HepG2 (cell line): ENCODE results near the gene FAF1. TPM values are rescaled to one million over a fixed set of nuclear protein-coding genes. Genes with fewer than 3 reads are reported as not detected.

Source experiments
- ATAC-seq: fragments of 200-7000 bp; cut with Tn5 transposase; 3 replicates; pipeline ENCODE4 v1.9.1; 2020; ENCODE audit warnings: mild to moderate bottlenecking, moderate library complexity
- BruUV-seq: library from RNA; stranded (reverse); fragments of 400-500 nt; replicated peaks from 2 replicates; lab custom pipeline; 2021; lab: Mats Ljungman, UMichigan
- CTCF ChIA-PET: fragments of 300-600 bp; formaldehyde crosslinking; extraction: SDS; loops from one replicate; lab custom pipeline; 2021; ENCODE audit warnings: low total read pairs, inconsistent platforms, low intra/inter-chr PET ratio; lab: Yijun Ruan, JAX
- POLR2A ChIA-PET: fragments of 350-600 bp; sonication (Branson Sonifier 250); formaldehyde crosslinking; loops from one replicate; lab custom pipeline; 2020; ENCODE audit warnings: antibody characterized with exemption, inconsistent platforms; lab: Yijun Ruan, JAX
- DNase-seq: peaks from one replicate; pipeline ENCODE4 v3.0.0-alpha.2; 2015; ENCODE audit warnings: low spot score
- FAIRE-seq: peaks from 3 replicates; lab custom pipeline; 2011; peaks lifted over from hg19 to GRCh38; lab: Jason Lieb, UNC
- H2AFZ ChIP-seq: one replicate; pipeline ENCODE4 v1.6.1; 2011; ENCODE audit warnings: low read length, inconsistent platforms
- H3K27ac ChIP-seq: fragments of 300-600 bp; 3 replicates; pipeline ENCODE4 v1.8.0; 2011; ENCODE audit warnings: mixed run types, mild to moderate bottlenecking, mixed read lengths, low read length, inconsistent platforms; ENCODE audit not compliant: insufficient read depth; ENCODE audit errors: extremely low read length
- H3K27me3 ChIP-seq, 2 experiments: fragments of 200-600 bp in 1 of 2; 2 replicates in 1 of 2; 3 replicates in 1 of 2; pipeline versions ENCODE4 v1.6.0 to v1.8.0; 2011; ENCODE audit warnings: low read length in 2 of 2, mild to moderate bottlenecking in 2 of 2, moderate library complexity in 2 of 2, inconsistent platforms in 1 of 2; ENCODE audit not compliant: insufficient read depth in 2 of 2, control insufficient read depth in 1 of 2
- H3K36me3 ChIP-seq, 2 experiments: fragments of 200-600 bp in 1 of 2; replicated peaks in 1 of 2; 2 replicates in 1 of 2; 3 replicates in 1 of 2; pipeline versions ENCODE4 v1.5.1 to v1.8.0; 2011; ENCODE audit warnings: low read length in 2 of 2, inconsistent platforms in 1 of 2; ENCODE audit not compliant: insufficient read depth in 2 of 2, control insufficient read depth in 1 of 2
- H3K4me1 ChIP-seq: 2 replicates; pipeline ENCODE4 v1.5.1; 2012; ENCODE audit warnings: low read length, inconsistent platforms; ENCODE audit not compliant: insufficient read depth
- H3K4me2 ChIP-seq: 2 replicates; pipeline ENCODE4 v1.6.0; 2011; ENCODE audit warnings: low read depth, low read length, inconsistent platforms
- H3K4me3 ChIP-seq, 3 experiments: fragments of 200-600 bp in 1 of 3; sonication (generic), shearing (Covaris generic) in 1 of 3; replicated peaks in 1 of 3; 2 replicates each; pipeline ENCODE4 v1.5.1; 2011 to 2016; ENCODE audit warnings: low read length in 3 of 3, inconsistent platforms in 2 of 3, low read depth in 2 of 3, mild to moderate bottlenecking in 2 of 3, control low read depth in 1 of 3, mixed read lengths in 1 of 3; ENCODE audit not compliant: insufficient read depth in 1 of 3
- H3K79me2 ChIP-seq: one replicate; pipeline ENCODE4 v1.6.1; 2011; ENCODE audit warnings: low read length, inconsistent platforms; ENCODE audit not compliant: insufficient read depth
- H3K9ac ChIP-seq: 2 replicates; pipeline ENCODE4 v1.6.0; 2011; ENCODE audit warnings: mild to moderate bottlenecking, low read depth, low read length, inconsistent platforms; ENCODE audit not compliant: insufficient read depth
- H3K9me3 ChIP-seq: 2 replicates; pipeline ENCODE4 v1.5.1; 2012; ENCODE audit warnings: mild to moderate bottlenecking, low read length
- H4K20me1 ChIP-seq: 2 replicates; pipeline ENCODE4 v1.6.0; 2011; ENCODE audit warnings: inconsistent platforms, mild to moderate bottlenecking, low read length, moderate library complexity; ENCODE audit not compliant: insufficient read depth
- EED ChIP-seq: sonication (generic); formaldehyde crosslinking; IDR thresholded peaks from 2 replicates; pipeline ENCODE4 v1.5.0; 2020; ENCODE audit warnings: mild to moderate bottlenecking, missing genetic modification reagents
- FOXJ3 ChIP-seq: sonication (generic); formaldehyde crosslinking; IDR thresholded peaks from 2 replicates; pipeline ENCODE4 v1.4.0; 2020; ENCODE audit warnings: missing genetic modification reagents, mild to moderate bottlenecking, borderline replicate concordance
- NFATC3 ChIP-seq: sonication (generic); formaldehyde crosslinking; IDR thresholded peaks from 2 replicates; pipeline ENCODE4 v1.5.1; 2020; ENCODE audit warnings: mild to moderate bottlenecking, missing genetic modification reagents
- SMARCE1 ChIP-seq: fragments of 450-650 bp; IDR thresholded peaks from 2 replicates; pipeline ENCODE4 v1.6.1; 2017; ENCODE audit warnings: borderline replicate concordance
- STAG1 ChIP-seq: sonication (generic); formaldehyde crosslinking; IDR thresholded peaks from 2 replicates; pipeline ENCODE4 v1.4.0; 2020; ENCODE audit warnings: missing genetic modification reagents
- U2AF2 ChIP-seq: fragments of 200-400 bp; formaldehyde crosslinking; IDR thresholded peaks from 2 replicates; pipeline ENCODE4 v1.6.1; 2017; ENCODE audit warnings: low read depth, mild to moderate bottlenecking, low read length
- ZBTB7A ChIP-seq: sonication (generic); formaldehyde crosslinking; IDR thresholded peaks from 2 replicates; pipeline ENCODE4 v1.8.0; 2022; ENCODE audit warnings: mild to moderate bottlenecking, missing genetic modification reagents
- ZNF260 ChIP-seq: sonication (generic); formaldehyde crosslinking; IDR thresholded peaks from 2 replicates; pipeline ENCODE4 v1.4.0; 2020; ENCODE audit warnings: missing genetic modification reagents, low read depth, mild to moderate bottlenecking, borderline replicate concordance
- ZNF296 ChIP-seq: sonication (generic); formaldehyde crosslinking; conservative IDR thresholded peaks from 2 replicates; pipeline ENCODE4 v1.5.0; 2020; ENCODE audit warnings: mild to moderate bottlenecking, missing genetic modification reagents
- ZNF609 ChIP-seq: sonication (generic); formaldehyde crosslinking; IDR thresholded peaks from 2 replicates; pipeline ENCODE4 v1.4.0; 2020; ENCODE audit warnings: mild to moderate bottlenecking, missing genetic modification reagents, borderline replicate concordance
- WGBS: methylation state at CpG from one replicate; pipeline ENCODE4 v1.1.6; 2017; ENCODE audit warnings: low lambda C conversion rate; 5-methylcytosine and 5-hydroxymethylcytosine counted together
- in situ Hi-C: cut with HindIII; loops from 2 replicates; pipeline ENCODE4 v1.10.0; 2017; ENCODE audit warnings: low pct_unique_long_range_greater_than_20kb; ENCODE audit not compliant: extremely low pct_ligation_motif_present
- intact Hi-C: fragments of 100-400 bp; cut with micrococcal nuclease; formaldehyde crosslinking; loops from one replicate; pipeline ENCODE4 v1.10.0; 2022; ENCODE audit not compliant: unreplicated experiment
- polyA plus RNA-seq, 8 experiments: library from polyadenylated mRNA; depleted of rRNA in 3 of 8; stranded (reverse) in 7 of 8; unstranded in 1 of 8; fragments of >200 nt; fragmentation: Illumina TruSeq in 4 of 8; extraction: Trizol in 4 of 8; gene quantifications; 2 replicates each; pipeline versions ENCODE4 v1.2.1 to v1.2.3, GENCODE V29; 2011 to 2016; ENCODE audit warnings: low read depth in 4 of 8, missing spikeins in 1 of 8, mixed read lengths in 1 of 8; ENCODE audit not compliant: insufficient read depth in 1 of 8
- total RNA-seq, 5 experiments: library from RNA; depleted of rRNA; stranded (reverse); fragments of >200 nt; fragmentation: Illumina TruSeq; extraction: Trizol; gene quantifications; 2 replicates each; pipeline ENCODE4 v1.2.3, GENCODE V29; 2016; ENCODE audit warnings: low read depth in 1 of 5
- TF ChIP-seq, protein P1 (sequence below): sonication (generic); formaldehyde crosslinking; conservative IDR thresholded peaks from 2 replicates; pipeline ENCODE4 v1.8.0; 2022; ENCODE audit warnings: mild to moderate bottlenecking, moderate library complexity, missing genetic modification reagents
- TF ChIP-seq, protein P2 (sequence below): sonication (generic); formaldehyde crosslinking; IDR thresholded peaks from 2 replicates; pipeline ENCODE4 v1.8.1; 2023; ENCODE audit warnings: mild to moderate bottlenecking, moderate library complexity, missing genetic modification reagents
- TF ChIP-seq, protein P3 (sequence below): sonication (generic); formaldehyde crosslinking; IDR thresholded peaks from 2 replicates; pipeline ENCODE4 v1.5.1; 2020; ENCODE audit warnings: missing genetic modification reagents, mild to moderate bottlenecking, borderline replicate concordance

Gene FAF1
- total and polyA plus RNA-seq, 2 of the 13 experiments (the other 11 are each of a cell fraction or from before 2014, with no cell fraction given), result 19.4 to 63.3 TPM

DNA sequence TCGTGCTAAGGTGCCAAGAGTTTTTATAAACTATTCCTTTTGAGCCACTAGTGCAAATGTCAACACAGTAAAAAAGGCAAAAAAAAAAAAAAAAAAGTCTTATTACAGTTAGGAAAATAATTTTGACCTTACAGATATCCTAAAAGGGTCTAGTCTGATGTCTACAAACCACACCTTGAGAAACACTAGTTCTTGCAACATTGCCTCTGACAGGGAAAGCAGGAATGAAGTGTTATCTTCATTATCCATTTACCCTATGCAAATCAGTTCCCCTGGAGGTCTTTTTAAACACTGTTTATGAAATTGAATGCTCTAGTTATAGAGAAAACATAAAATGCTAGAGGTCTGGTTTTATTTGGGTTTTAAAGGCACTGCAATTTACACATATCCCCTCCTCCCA is 421.6 kb downstream of the FAF1 start:
- H4K20me1 ChIP-seq, result no peaks in the 10 kb centered on the region
- H3K9ac ChIP-seq, result no peak overlapping the region
- DNase-seq (no peak), ATAC-seq (no peak), FAIRE-seq (no peak)
- intact Hi-C loops (no loop called here), in situ Hi-C loops (no loop called here)
- no peaks in the 10 kb centered on the region for H3K9me3 ChIP-seq
- H3K4me3 ChIP-seq, result no peak overlapping the region
- BruUV-seq, result no TSS peak
- H3K27me3 ChIP-seq, result no peaks in the 10 kb centered on the region
- no peak overlapping the region for H3K27ac ChIP-seq
- WGBS, result 96% methylated on average over 1 of the region's 1 CpG
- H2AFZ ChIP-seq, result no peak overlapping the region
- 0 out of 5 replicates have a peak, but pooled peaks cover 0 to 3% of the 10 kb centered on the region in 2 experiments for H3K36me3 ChIP-seq
- CTCF ChIA-PET, result no interaction called here
- no peak overlapping the region for H3K4me2 ChIP-seq
- no peaks in the 10 kb centered on the region for H3K4me1 ChIP-seq
- POLR2A ChIA-PET, result no interaction called here
- H3K79me2 ChIP-seq, result no peaks in the 10 kb centered on the region
- TF ChIP-seq EED (CRISPR knock-in tag) (no peak), FOXJ3 (CRISPR knock-in tag) (no peak), ZNF260 (CRISPR knock-in tag) (no peak), U2AF2 (no peak), ZNF296 (CRISPR knock-in tag) (no peak), ZNF609 (CRISPR knock-in tag) (no peak), SMARCE1 (no peak), STAG1 (CRISPR knock-in tag) (no peak), ZBTB7A (no peak), NFATC3 (CRISPR knock-in tag) (no peak)
- TF ChIP-seq, protein P1, sequence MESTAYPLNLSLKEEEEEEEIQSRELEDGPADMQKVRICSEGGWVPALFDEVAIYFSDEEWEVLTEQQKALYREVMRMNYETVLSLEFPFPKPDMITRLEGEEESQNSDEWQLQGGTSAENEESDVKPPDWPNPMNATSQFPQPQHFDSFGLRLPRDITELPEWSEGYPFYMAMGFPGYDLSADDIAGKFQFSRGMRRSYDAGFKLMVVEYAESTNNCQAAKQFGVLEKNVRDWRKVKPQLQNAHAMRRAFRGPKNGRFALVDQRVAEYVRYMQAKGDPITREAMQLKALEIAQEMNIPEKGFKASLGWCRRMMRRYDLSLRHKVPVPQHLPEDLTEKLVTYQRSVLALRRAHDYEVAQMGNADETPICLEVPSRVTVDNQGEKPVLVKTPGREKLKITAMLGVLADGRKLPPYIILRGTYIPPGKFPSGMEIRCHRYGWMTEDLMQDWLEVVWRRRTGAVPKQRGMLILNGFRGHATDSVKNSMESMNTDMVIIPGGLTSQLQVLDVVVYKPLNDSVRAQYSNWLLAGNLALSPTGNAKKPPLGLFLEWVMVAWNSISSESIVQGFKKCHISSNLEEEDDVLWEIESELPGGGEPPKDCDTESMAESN (CRISPR knock-in tag), result no peak
- TF ChIP-seq, protein P2, sequence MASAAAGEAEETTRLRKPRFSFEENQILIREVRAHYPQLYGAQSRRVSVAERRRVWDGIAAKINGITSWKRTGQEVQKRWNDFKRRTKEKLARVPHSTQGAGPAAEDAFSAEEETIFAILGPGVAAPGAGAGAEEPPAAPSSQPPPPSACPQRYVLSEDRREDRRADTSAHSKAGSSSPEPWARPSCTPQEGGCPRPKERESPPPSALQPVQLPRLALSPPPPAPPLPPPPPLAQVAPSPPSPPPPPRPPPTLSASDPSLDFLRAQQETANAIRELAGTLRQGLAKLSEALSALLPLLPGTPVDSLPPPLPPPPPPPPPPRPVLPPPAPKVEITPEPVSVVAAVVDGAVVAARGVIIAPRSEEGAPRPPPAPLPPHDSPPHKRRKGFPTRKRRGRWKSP (CRISPR knock-in tag), result no peak
- TF ChIP-seq, protein P3, sequence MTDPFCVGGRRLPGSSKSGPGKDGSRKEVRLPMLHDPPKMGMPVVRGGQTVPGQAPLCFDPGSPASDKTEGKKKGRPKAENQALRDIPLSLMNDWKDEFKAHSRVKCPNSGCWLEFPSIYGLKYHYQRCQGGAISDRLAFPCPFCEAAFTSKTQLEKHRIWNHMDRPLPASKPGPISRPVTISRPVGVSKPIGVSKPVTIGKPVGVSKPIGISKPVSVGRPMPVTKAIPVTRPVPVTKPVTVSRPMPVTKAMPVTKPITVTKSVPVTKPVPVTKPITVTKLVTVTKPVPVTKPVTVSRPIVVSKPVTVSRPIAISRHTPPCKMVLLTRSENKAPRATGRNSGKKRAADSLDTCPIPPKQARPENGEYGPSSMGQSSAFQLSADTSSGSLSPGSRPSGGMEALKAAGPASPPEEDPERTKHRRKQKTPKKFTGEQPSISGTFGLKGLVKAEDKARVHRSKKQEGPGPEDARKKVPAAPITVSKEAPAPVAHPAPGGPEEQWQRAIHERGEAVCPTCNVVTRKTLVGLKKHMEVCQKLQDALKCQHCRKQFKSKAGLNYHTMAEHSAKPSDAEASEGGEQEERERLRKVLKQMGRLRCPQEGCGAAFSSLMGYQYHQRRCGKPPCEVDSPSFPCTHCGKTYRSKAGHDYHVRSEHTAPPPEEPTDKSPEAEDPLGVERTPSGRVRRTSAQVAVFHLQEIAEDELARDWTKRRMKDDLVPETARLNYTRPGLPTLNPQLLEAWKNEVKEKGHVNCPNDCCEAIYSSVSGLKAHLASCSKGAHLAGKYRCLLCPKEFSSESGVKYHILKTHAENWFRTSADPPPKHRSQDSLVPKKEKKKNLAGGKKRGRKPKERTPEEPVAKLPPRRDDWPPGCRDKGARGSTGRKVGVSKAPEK, result no peak
